HEK293T (cell line): ENCODE measurements around the gene ZNF32.

Source experiments
- FOXK2 ChIP-seq: fragments of 450-650 bp; IDR thresholded peaks from 2 replicates; pipeline ENCODE4 v1.6.1; 2016; ENCODE audit warnings: mild to moderate bottlenecking
- FOXM1 ChIP-seq: fragments of 450-650 bp; IDR thresholded peaks from 2 replicates; pipeline ENCODE4 v1.6.1; 2017; ENCODE audit warnings: mild to moderate bottlenecking, borderline replicate concordance
- L3MBTL2 ChIP-seq: fragments of 450-650 bp; conservative IDR thresholded peaks from 2 replicates; pipeline ENCODE4 v1.6.1; 2016; ENCODE audit warnings: mild to moderate bottlenecking
- SP1 ChIP-seq: fragments of 450-650 bp; IDR thresholded peaks from 2 replicates; pipeline ENCODE4 v1.6.1; 2017

DNA sequence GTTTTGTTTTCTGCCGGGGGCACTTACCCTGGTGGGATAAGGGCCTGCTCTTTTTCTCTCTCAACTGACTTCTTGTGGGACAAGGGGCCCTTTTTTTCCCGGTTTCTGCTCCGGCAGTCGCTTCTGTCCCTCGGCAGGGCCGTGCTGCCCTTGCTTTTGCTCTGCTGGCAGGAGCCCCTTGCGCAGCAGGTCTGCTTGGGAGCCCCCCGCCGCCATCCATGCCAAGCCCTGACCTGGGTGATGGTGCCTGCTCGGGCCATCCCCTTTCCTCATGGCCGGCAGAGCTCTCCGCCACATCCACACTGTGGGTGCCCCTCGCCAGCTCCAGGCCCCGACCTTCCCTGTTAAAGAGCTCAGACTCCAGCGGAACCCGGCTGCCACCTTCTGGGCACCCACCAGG, 47.0 kb upstream of the ZNF32 start:
- TF ChIP-seq FOXM1 (no peak), L3MBTL2 (no peak), SP1 (no peak), FOXK2 (no peak)
